Measurements from ENCODE around the gene ZNF692. TPM values are rescaled to one million over a fixed set of nuclear protein-coding genes. Genes with fewer than 3 reads are reported as not detected.
A peak's percentile ranks its signal among the peaks of the same experiment; 100 is the strongest.
"Not testable (repeated sequence)": the region's sequence is repeated elsewhere in the genome, so short reads cannot be mapped to it uniquely, and the experiment has no call there.

The ZNF692 gene
- total RNA-seq, 1 donor from 2014 or later: 20.4 TPM

DNA sequence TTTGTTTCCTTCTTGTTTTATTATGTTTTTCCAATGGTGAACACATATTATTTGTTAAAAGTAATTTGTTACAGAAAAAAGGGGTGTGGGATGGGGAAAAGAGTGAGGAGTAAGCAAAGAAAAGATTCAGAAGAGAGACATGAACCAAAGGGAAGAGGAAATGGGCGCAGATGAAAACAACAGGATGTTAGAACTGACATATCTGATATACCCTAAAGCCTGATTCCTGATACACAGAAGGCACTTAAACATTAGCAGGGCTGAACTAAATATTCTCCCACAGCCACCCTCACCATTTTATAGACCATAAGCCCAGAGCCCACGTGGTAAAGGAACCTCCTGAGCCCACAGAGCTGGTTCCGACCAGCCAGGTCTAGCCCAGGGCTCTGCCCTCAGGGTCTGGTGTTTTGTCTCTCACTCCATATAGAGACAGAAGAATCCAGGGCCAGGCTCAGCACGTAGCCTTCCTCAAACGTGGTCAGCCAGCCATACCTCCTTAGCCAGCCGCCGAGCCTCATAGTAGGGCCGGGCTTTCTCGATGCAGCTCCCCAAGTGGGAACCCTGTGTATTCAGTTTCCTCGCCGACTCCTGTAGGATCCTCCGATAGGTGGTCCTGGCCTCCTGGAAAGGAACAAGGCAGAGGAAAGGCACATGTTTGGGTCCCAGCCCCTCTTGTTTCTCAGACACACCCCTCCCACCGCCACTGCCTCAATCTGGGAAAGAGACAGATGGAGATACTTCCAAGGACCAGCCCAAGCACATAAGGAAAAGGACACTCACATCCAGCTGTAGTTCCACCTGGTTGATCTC is 42.6 kb downstream of the ZNF692 start:
- intact Hi-C loops (cut with DNase I): no loop called here
- DNase-seq (no peak), ATAC-seq (ENCODE audit: poor library complexity) (no peak)

- ATAC-seq (ENCODE audit: poor library complexity) (no peak), DNase-seq (no peak)
- intact Hi-C loops (cut with DNase I): no loop called here
These were observed 43.4 kb downstream of the ZNF692 start for GRCh38 chr1:248815407-248816034.

- ATAC-seq (ENCODE audit: poor library complexity): no peak
- DNase-seq: no peak
- intact Hi-C loops (cut with DNase I): no loop called here
These were observed 44.5 kb downstream of the ZNF692 start for GRCh38 chr1:248814351-248814750.

- ATAC-seq (ENCODE audit: poor library complexity) (no peak), DNase-seq (no peak)
- intact Hi-C loops (cut with DNase I): no loop called here
These were observed 45.3 kb downstream of the ZNF692 start for GRCh38 chr1:248813546-248813945.

- DNase-seq (no peak), ATAC-seq (ENCODE audit: poor library complexity) (no peak)
- intact Hi-C loops (cut with DNase I): no loop called here
These were observed 46.0 kb downstream of the ZNF692 start for GRCh38 chr1:248812736-248813425.

DNA sequence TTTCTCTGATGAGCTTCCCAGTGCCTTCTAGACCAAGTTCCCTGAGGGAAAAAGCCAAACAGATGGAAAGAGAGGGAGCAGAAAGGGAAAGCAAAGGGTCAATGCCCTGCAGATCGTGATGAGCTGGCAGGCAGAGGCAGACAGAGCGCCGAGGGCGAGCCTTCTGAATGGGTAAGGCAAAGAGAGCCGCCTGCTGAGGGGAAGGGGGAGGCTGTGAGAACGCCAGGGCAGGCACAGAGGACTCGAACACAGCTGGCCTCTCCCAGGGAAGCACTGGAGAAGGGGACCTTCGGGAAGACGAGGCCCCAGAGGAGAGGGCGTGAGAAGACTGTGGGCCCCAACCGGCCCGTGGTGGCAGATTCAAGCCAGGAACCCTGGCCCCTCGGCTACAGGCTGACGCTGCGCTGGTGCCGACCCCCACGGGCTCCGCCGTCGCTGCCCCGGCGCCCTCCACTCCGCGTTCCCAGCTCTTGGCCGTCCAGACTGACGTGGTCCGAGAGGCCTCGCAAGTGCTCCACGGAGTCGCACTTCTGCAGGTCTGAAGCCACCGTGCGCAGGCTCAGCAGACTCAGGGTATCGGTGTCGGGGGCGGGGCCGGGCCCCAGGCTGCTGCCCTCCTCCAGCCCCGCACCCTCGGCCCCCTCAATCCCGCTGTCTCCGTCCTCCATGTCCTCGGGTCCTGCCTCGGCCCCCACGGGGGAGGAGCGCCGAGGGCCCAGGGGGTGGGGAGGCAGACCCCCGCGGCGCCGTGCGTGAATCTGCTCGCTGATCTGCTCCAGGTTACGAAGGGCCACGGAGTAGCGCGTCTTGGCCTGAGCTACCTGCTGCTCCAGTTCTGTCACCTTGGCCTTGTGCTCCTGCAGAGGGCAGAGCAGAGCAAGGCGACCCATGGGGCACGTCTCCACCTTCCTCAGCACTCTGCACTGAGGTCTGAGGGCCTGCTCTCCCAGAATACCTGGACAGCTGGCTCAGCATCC is 47.1 kb downstream of the ZNF692 start:
- DNase-seq (no peak), ATAC-seq (ENCODE audit: poor library complexity) (no peak)
- intact Hi-C loops (cut with DNase I): no loop called here

DNA sequence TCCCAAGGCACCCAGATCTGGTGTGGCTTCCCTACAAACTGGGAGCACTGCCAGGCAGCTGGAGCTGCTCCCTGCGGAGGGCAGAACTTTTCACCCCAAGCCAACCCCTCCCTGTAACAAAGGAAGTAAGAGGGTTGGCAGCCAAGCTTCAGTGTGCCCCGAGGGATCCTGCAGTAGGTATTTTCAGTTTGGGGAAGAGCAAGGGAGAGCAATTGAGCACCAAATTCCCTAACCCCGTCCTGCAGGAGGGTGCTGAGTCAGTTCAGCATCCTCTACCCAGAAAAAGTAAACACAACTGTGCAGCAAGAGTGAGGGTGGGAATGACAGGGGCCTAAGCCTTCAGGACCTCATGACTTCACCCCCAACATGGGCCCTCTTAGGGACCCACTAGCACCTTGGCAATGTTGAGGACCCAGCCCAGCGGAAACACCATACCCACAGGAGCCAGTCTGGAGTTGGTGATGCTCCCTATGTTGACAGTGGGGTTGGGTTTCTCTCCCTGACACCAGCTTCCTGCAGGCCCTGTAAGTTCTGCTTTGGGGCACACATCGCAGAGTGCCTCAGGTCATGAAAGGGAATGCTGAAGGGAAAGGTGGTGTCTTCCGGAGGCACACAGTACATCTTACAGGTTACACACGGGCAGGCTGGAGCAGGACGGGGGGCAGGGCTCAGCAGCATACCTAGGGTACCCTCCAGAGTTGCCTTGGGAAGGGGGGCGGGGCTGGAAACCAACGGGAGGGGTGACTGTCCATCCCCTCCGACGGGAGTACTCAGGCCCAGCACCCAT is 48.0 kb downstream of the ZNF692 start:
- intact Hi-C loops (cut with DNase I): no loop called here
- DNase-seq: peak; percentile 74

GRCh38 chr1:248810000-248810726 is 48.7 kb downstream of the ZNF692 start:
- DNase-seq (no peak), ATAC-seq (ENCODE audit: poor library complexity) (no peak)

More for the DNA sequence above, 48.0 kb downstream of the ZNF692 start:
- ATAC-seq (ENCODE audit: poor library complexity): peak; percentile 62

DNA sequence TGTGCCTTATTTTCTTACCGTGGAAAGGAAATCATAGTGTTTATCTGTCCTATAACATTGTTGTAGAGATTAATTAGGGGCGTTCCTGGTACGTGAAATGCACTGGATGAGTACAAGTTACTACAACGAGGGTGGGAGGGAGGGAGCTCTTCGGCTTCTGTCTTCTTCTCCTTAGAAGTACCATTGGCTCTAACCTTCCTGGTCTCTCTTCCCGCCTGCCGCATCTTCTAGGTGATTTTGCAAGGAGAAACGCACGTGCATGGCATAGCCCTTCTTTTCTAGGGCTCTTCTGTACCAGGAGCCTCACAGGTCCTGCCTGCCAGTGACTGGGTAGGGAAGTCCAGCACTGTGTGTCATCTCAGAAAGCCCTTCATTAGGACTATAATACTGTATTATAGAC is 50.0 kb downstream of the ZNF692 start:
- DNase-seq (no peak), ATAC-seq (ENCODE audit: poor library complexity) (no peak)
- intact Hi-C loops (cut with DNase I): no loop called here

More at GRCh38 chr1:248810000-248810726, 48.7 kb downstream of the ZNF692 start:
- intact Hi-C loops (cut with DNase I): no loop called here

DNA sequence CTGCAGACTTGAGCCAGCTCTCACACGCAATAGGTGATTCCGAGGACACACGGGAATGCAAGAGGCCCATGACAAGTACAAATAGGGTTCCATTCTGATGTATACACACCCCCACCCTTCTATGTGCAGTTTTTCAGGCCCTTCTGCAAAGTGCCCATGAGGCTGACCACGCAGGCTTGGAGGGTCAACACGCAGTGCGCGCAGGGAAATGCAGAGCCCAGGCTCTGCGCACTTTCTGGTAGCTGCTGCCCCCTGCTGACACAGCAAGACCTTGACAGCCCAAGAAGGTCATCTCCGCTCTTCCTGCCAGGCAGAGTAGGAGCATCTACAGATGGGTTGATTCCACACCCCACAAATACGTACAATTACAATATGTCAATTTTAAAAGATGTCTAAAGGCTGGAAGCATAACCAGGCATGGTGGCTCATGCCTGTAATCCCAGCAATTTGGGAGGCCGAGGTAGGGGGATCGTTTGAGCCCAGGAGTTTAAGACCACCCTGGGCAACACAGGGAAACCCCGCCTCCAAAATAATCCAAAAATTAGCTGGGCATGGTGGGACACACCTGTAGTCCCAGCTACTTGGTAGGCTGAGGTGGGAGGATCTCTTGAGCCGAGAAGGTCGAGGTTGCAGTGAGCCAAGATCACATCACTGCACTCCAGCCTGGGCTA is 51.7 kb downstream of the ZNF692 start:
- ATAC-seq (ENCODE audit: poor library complexity): peak; percentile 80
- intact Hi-C loops (cut with DNase I): loop anchor here (2.0 kb wide), 1 partner anchor 184 kb away; no protein-coding TSS in a partner anchor
- DNase-seq: peak; percentile 71

DNA sequence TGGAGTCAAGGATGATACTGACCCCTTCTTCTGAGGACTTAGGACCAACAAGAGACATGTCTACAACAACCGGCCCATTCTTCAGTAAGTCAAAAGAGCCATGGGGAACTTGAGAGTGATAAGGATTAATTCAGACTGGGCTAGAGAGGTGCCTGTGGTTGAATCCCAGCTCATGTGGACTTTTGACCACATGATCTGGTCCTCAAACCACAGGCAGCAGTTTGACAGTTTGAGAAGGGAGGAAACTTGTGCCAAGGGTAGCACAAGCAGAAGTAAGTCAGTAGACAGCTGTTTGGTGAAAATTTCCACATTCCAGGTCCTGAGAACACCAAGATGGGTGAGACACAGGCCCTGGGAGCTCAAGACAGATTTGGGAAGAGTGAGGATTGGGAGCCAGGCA is 53.0 kb downstream of the ZNF692 start:
- ATAC-seq (ENCODE audit: poor library complexity): peak; percentile 26
- intact Hi-C loops (cut with DNase I): loop anchor here (2.0 kb wide), 1 partner anchor 183 kb away; no protein-coding TSS in a partner anchor
- DNase-seq: no peak

GRCh38 chr1:248804771-248805681 is 53.9 kb downstream of the ZNF692 start:
- ATAC-seq (ENCODE audit: poor library complexity) (peak; percentile 62), DNase-seq (no peak)
- intact Hi-C loops (cut with DNase I): no loop called here

DNA sequence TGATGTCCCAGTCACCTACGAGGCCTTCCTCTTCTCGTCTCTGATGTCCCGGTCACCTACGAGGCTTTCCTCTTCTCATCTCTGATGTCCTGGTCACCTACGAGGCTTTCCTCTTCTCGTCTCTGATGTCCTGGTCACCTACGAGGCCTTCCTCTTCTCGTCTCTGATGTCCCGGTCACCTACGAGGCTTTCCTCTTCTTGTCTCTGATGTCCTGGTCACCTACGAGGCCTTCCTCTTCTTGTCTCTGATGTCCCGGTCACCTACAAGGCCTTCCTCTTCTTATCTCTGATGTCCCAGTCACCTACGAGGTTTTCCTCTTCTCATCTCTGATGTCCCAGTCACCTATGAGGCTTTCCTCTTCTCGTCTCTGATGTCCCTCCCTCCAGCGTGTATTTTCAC is 55.4 kb downstream of the ZNF692 start:
- DNase-seq; intact Hi-C loops (cut with DNase I); ATAC-seq (ENCODE audit: poor library complexity): not testable (repeated sequence)

DNA sequence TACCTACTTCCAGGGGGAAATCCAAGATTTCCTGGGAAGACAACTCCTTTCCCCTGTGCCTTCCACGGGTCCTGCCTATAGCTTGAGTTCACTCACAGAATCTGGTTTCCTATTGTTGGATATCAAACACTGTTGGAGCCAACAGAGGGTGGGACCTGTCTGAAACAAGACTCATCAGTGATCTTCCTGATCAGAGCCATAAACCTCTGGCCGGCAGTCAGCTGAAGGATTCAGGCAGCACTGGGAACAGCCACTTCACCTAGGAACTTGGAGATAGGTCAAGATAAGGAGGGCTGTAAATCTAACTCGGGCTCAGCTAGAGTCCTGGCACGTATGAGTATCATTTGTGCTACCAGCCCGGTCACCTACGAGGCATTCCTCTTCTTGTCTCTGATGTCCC is 56.4 kb downstream of the ZNF692 start:
- ATAC-seq (ENCODE audit: poor library complexity) (no peak), DNase-seq (no peak)
- intact Hi-C loops (cut with DNase I): no loop called here

DNA sequence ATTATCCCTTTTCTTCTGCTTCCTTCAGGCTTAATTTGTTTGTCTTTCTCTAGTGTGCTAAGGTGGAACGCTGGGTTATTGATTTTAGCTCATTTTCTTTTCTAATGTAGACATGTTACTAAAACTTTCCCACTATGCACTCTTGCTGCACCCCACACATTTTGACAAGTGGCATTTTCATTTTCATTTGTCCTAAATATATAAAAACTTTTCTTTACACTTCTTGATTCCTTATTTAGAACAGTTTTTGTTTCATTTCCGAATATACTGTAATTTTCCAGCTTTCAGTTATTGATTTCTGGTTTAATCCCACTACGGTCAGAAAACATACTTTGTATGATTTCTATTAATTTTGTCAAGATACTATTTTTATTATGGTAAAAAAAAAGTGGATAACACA is 58.4 kb downstream of the ZNF692 start:
- ATAC-seq (ENCODE audit: poor library complexity) (no peak), DNase-seq (no peak)
- intact Hi-C loops (cut with DNase I): no loop called here
